Naive thymus-derived CD4-positive, alpha-beta T cell (primary cell): ENCODE measurements around the gene ADAMTS17. TPM values are rescaled to one million over a fixed set of nuclear protein-coding genes. Genes with fewer than 3 reads are reported as not detected.

ENCODE experiments used
- ATAC-seq: fragments of 150-1000 bp; cut with Tn5 transposase; 2 replicates; pipeline ENCODE4 v1.10.0; 2021; ENCODE audit warnings: mild to moderate bottlenecking, moderate library complexity
- CTCF ChIA-PET: fragments of 350-600 bp; sonication (Branson Sonifier 250); formaldehyde crosslinking; loops from one replicate; lab custom pipeline; 2021; ENCODE audit warnings: antibody characterized with exemption; lab: Charles Lee
- POLR2A ChIA-PET: fragments of 350-600 bp; sonication (Branson Sonifier 250); formaldehyde crosslinking; loops from one replicate; lab custom pipeline; 2021; ENCODE audit warnings: antibody characterized with exemption, inconsistent platforms; lab: Charles Lee
- DNase-seq, 9 donors: peaks; one replicate each; pipeline versions ENCODE4 v3.0.0 to v3.0.0-alpha.2; 2020 to 2022; ENCODE audit warnings: mixed read lengths in 1 of 9
- H3K27ac ChIP-seq: one replicate; pipeline ENCODE4 v1.7.0; 2013; ENCODE audit warnings: mild to moderate bottlenecking, low read depth, low read length, moderate library complexity
- H3K27me3 ChIP-seq, 2 donors: one replicate each; pipeline ENCODE4 v1.7.0; 2013; ENCODE audit warnings: low read length in 2 of 2, mild to moderate bottlenecking in 2 of 2, moderate library complexity in 2 of 2; ENCODE audit not compliant: control insufficient read depth in 2 of 2, insufficient read depth in 2 of 2
- H3K36me3 ChIP-seq, 3 experiments: 1 replicate in 2 of 3; 2 replicates in 1 of 3; pipeline ENCODE4 v1.7.0; 2013; ENCODE audit warnings: low read length in 3 of 3, mild to moderate bottlenecking in 3 of 3, moderate library complexity in 1 of 3; ENCODE audit not compliant: insufficient read depth in 3 of 3, control insufficient read depth in 2 of 3
- H3K4me1 ChIP-seq, 2 donors: one replicate each; pipeline ENCODE4 v1.7.0; 2013; ENCODE audit warnings: low read length in 2 of 2, mild to moderate bottlenecking in 2 of 2, moderate library complexity in 1 of 2; ENCODE audit not compliant: control insufficient read depth in 2 of 2, insufficient read depth in 2 of 2
- H3K4me3 ChIP-seq: 2 replicates; pipeline ENCODE4 v1.7.0; 2013; ENCODE audit warnings: mild to moderate bottlenecking, low read length
- H3K9me3 ChIP-seq, 3 experiments: 1 replicate in 2 of 3; 2 replicates in 1 of 3; pipeline ENCODE4 v1.7.0; 2013; ENCODE audit warnings: low read length in 3 of 3; ENCODE audit not compliant: control insufficient read depth in 2 of 3
- H3K27ac Mint-ChIP-seq, 9 donors: one replicate each; pipeline ENCODE4 v1.8.0; 2020 to 2022; ENCODE audit warnings: mixed read lengths in 9 of 9, mild to moderate bottlenecking in 8 of 9, moderate library complexity in 5 of 9, inconsistent platforms in 2 of 9
- H3K27me3 Mint-ChIP-seq, 5 donors: one replicate each; pipeline ENCODE4 v1.8.0; 2021 to 2022; ENCODE audit warnings: mixed read lengths in 5 of 5, mild to moderate bottlenecking in 1 of 5
- H3K36me3 Mint-ChIP-seq, 5 donors: one replicate each; pipeline ENCODE4 v1.8.0; 2020 to 2022; ENCODE audit warnings: mixed read lengths in 5 of 5, mild to moderate bottlenecking in 3 of 5, inconsistent platforms in 1 of 5
- H3K4me1 Mint-ChIP-seq, 7 donors: one replicate each; pipeline ENCODE4 v1.8.0; 2020 to 2022; ENCODE audit warnings: mixed read lengths in 7 of 7, mild to moderate bottlenecking in 3 of 7, inconsistent platforms in 1 of 7
- H3K4me3 Mint-ChIP-seq, 10 donors: one replicate each; pipeline ENCODE4 v1.8.0; 2020 to 2022; ENCODE audit warnings: mild to moderate bottlenecking in 10 of 10, mixed read lengths in 10 of 10, moderate library complexity in 6 of 10, inconsistent platforms in 2 of 10
- H3K9me3 Mint-ChIP-seq, 11 donors: one replicate each; pipeline ENCODE4 v1.8.0; 2020 to 2022; ENCODE audit warnings: mixed read lengths in 11 of 11, mild to moderate bottlenecking in 4 of 11, inconsistent platforms in 1 of 11, moderate library complexity in 1 of 11
- intact Hi-C, 2 donors: fragments of 100-400 bp; cut with micrococcal nuclease; formaldehyde crosslinking; loops; one replicate each; pipeline ENCODE4 v1.15.1; 2023
- polyA plus RNA-seq, 2 donors: library from polyadenylated mRNA; unstranded; fragments of 300-500 nt; fragmentation: Illumina TruSeq; gene quantifications; one replicate each; pipeline ENCODE4 v1.2.3, GENCODE V29; 2021
- total RNA-seq, 6 experiments: library from RNA in 5 of 6; stranded (reverse) in 5 of 6; gene quantifications; 1 replicate in 5 of 6; 2 replicates in 1 of 6; pipeline ENCODE4 v1.2.3 and lab custom pipeline; 2021 to 2026

The ADAMTS17 gene
- total and polyA plus RNA-seq, 7 experiments from 2014 or later: 1.5 to 13.5 (median 3.2) TPM

GRCh38 chr15:100373120-100373896 lies 31.5 kb upstream of the ADAMTS17 start:
- CTCF ChIA-PET: no interaction called here
- H3K4me1 ChIP-seq: no peaks in the 10 kb centered on the region
- POLR2A ChIA-PET: no interaction called here
- ATAC-seq (no peak), DNase-seq (no peak)
- H3K9me3 Mint-ChIP-seq: peaks cover 0 to 32% (median 18%) of the 10 kb centered on the region in 11 donors
- no peaks in the 10 kb centered on the region for H3K9me3 ChIP-seq
- no peaks in the 10 kb centered on the region for H3K36me3 ChIP-seq
- no peaks in the 10 kb centered on the region for H3K27me3 ChIP-seq
- peaks cover 0 to 16% (median 6%) of the 10 kb centered on the region in 7 donors for H3K4me1 Mint-ChIP-seq
- intact Hi-C loops: no loop called here
- peaks cover 0 to 9% (median 0%) of the 10 kb centered on the region in 5 donors for H3K36me3 Mint-ChIP-seq
- peaks cover 43 to 58% (median 50%) of the 10 kb centered on the region in 5 donors for H3K27me3 Mint-ChIP-seq
- no peak overlapping the region for H3K4me3 ChIP-seq
- H3K27ac Mint-ChIP-seq: no peak overlapping the region
- H3K4me3 Mint-ChIP-seq: peak overlapping the region in 9 of 10 donors; percentile 18 to 79 (median 66)
- H3K27ac ChIP-seq: no peak overlapping the region

DNA sequence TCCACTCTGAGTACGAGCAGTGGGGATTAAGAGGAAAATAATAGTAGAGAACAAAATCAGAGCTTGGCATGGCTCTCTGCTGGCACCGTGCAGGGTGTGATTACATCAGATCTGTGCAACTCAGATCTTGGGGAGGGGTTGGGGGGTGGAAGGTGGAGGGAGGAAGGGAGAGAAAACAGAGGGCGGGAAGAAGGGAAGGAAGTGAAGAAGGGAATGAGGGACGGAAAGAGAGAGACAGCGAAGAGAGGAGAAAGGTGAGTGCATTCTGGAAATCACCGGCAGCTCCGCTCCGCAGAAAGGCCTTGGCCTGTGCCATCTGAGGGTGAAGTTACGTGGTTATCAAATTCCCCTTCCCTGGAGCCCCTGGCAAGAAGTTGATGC lies 31.0 kb upstream of the ADAMTS17 start:
- H3K27me3 Mint-ChIP-seq: peaks cover 46 to 62% (median 50%) of the 10 kb centered on the region in 5 donors
- Histone ChIP-seq H3K9me3 (no peaks in the 10 kb centered on the region), H3K27me3 (no peaks in the 10 kb centered on the region), H3K4me3 (no peak overlapping the region), H3K36me3 (no peaks in the 10 kb centered on the region), H3K4me1 (no peaks in the 10 kb centered on the region), H3K27ac (no peak overlapping the region)
- CTCF ChIA-PET: no interaction called here
- POLR2A ChIA-PET: no interaction called here
- H3K9me3 Mint-ChIP-seq: peaks cover 0 to 32% (median 18%) of the 10 kb centered on the region in 11 donors
- H3K27ac Mint-ChIP-seq: no peak overlapping the region
- H3K36me3 Mint-ChIP-seq: peaks cover 0 to 9% (median 0%) of the 10 kb centered on the region in 5 donors
- intact Hi-C loops: no loop called here
- peak overlapping the region in 9 of 10 donors; percentile 18 to 79 (median 66) for H3K4me3 Mint-ChIP-seq
- ATAC-seq (no peak), DNase-seq (no peak)
- H3K4me1 Mint-ChIP-seq: peaks cover 0 to 16% (median 6%) of the 10 kb centered on the region in 7 donors

DNA sequence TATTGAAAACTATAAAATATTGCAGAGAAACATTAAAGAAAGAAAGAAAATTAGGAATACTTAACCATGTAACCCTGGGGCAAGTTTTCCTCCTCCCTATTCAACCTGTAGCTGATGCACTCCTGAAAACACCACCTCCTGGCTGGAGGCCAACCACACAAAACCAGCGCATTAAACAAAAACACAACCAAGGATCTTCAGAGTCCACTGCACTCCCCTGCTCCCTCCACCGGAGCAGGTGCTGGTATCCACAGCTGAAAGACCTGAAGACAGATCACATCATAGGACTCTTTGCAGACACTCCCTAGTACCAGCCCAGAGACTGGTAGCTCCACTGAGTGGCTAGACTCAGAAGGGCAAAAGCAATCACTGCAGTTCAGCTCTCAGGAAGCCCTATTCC lies 13.6 kb upstream of the ADAMTS17 start:
- Histone ChIP-seq H3K36me3 (no peaks in the 10 kb centered on the region), H3K4me3 (no peak overlapping the region), H3K27me3 (peaks cover 4% of the 10 kb centered on the region in 2 donors), H3K9me3 (no peaks in the 10 kb centered on the region), H3K4me1 (peaks cover 0 to 3% of the 10 kb centered on the region in 2 donors), H3K27ac (no peak overlapping the region)
- ATAC-seq (no peak), DNase-seq (no peak)
- peaks cover 0 to 6% (median 3%) of the 10 kb centered on the region in 11 donors for H3K9me3 Mint-ChIP-seq
- CTCF ChIA-PET: no interaction called here
- intact Hi-C loops: no loop called here
- H3K4me1 Mint-ChIP-seq: peaks cover 3 to 7% (median 4%) of the 10 kb centered on the region in 7 donors
- no peak overlapping the region for H3K27ac Mint-ChIP-seq
- H3K36me3 Mint-ChIP-seq: peaks cover 0 to 5% (median 3%) of the 10 kb centered on the region in 5 donors
- POLR2A ChIA-PET: no interaction called here
- H3K27me3 Mint-ChIP-seq: peaks cover 14 to 65% (median 38%) of the 10 kb centered on the region in 5 donors
- H3K4me3 Mint-ChIP-seq: no peak overlapping the region

GRCh38 chr15:100353449-100353848 lies 11.7 kb upstream of the ADAMTS17 start:
- Histone ChIP-seq H3K4me3 (no peak overlapping the region), H3K27me3 (peaks cover 4% of the 10 kb centered on the region in 2 donors), H3K9me3 (no peaks in the 10 kb centered on the region), H3K27ac (no peak overlapping the region), H3K4me1 (peaks cover 0 to 12% of the 10 kb centered on the region in 2 donors), H3K36me3 (peaks cover 0 to 4% (median 0%) of the 10 kb centered on the region in 3 experiments)
- no peak overlapping the region for H3K4me3 Mint-ChIP-seq
- POLR2A ChIA-PET: no interaction called here
- CTCF ChIA-PET: no interaction called here
- DNase-seq (no peak), ATAC-seq (no peak)
- peaks cover 6 to 48% (median 30%) of the 10 kb centered on the region in 5 donors for H3K27me3 Mint-ChIP-seq
- H3K27ac Mint-ChIP-seq: no peak overlapping the region
- intact Hi-C loops: no loop called here
- peaks cover 0 to 6% (median 0%) of the 10 kb centered on the region in 11 donors for H3K9me3 Mint-ChIP-seq
- H3K36me3 Mint-ChIP-seq: peaks cover 0 to 2% (median 2%) of the 10 kb centered on the region in 5 donors
- peaks cover 7 to 16% (median 12%) of the 10 kb centered on the region in 7 donors for H3K4me1 Mint-ChIP-seq

GRCh38 chr15:100350434-100351226 lies 8.9 kb upstream of the ADAMTS17 start:
- Mint-ChIP-seq H3K27me3 (peaks cover 2 to 32% (median 20%) of the 10 kb centered on the region in 5 donors), H3K9me3 (peaks cover 0 to 2% (median 0%) of the 10 kb centered on the region in 11 donors), H3K27ac (peak overlapping the region; percentile 77 to 95 (median 90)), H3K4me3 (peak overlapping the region; percentile 89 to 97 (median 96)), H3K4me1 (peaks cover 7 to 21% (median 14%) of the 10 kb centered on the region in 7 donors), H3K36me3 (no peaks in the 10 kb centered on the region)
- no peak overlapping the region for H3K27ac ChIP-seq
- intact Hi-C loops: loop anchor here (1.0 to 2.0 kb wide), 8 partner anchors 8 to 523 kb away; partner anchors contain the start of genes ASB7 (in 1 of the 2) and LINS1 (in 1 of the 2)
- peak overlapping the region; percentile 98 for H3K4me3 ChIP-seq
- POLR2A ChIA-PET: interaction anchor here (0.9 to 3.8 kb wide), 10 partner anchors 10 to 422 kb away, joined by 3 to 16 read pairs (median 4); partner anchors contain the start of genes ASB7 and LINS1
- no peaks in the 10 kb centered on the region for H3K9me3 ChIP-seq
- peaks cover 0 to 4% (median 0%) of the 10 kb centered on the region in 3 experiments for H3K36me3 ChIP-seq
- peaks cover 0 to 12% of the 10 kb centered on the region in 2 donors for H3K4me1 ChIP-seq
- ATAC-seq (no peak), DNase-seq (no peak)
- CTCF ChIA-PET: interaction anchor here (0.6 to 7.2 kb wide), 31 partner anchors 9 to 1090 kb away, joined by 3 to 135 read pairs (median 4); partner anchors contain the start of genes ADAMTS17, ASB7 and LINS1
- H3K27me3 ChIP-seq: peaks cover 0 to 4% of the 10 kb centered on the region in 2 donors
